GM12872 (cell line): Measurements from ENCODE around the gene DDX19B.
A peak's percentile ranks its signal among the peaks of the same experiment; 100 is the strongest.

Source experiments
- CTCF ChIP-seq: IDR thresholded peaks from 3 replicates; pipeline ENCODE4 v1.5.1; 2011; ENCODE audit warnings: low read depth, mild to moderate bottlenecking, low read length, moderate library complexity; ENCODE audit not compliant: insufficient read depth

The DDX19B gene

GRCh38 chr16:70254180-70254964 is 44.6 kb upstream of the DDX19B start:
- TF ChIP-seq CTCF, result no peak

DNA sequence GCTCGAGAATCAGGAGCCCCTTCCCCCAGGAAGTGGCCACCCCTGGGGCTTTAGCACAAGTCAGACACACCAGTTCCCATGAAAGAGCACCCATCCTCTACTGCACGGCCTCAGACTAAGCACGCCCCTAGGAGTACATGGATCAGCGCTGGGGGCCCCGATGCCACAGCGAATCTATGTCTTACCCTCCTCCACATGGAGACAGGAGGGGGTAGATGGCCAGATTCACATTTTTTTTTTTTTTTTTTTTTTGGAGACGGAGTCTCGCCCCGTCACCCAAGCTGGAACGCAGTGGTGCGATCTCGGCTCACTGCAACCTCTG is 44.1 kb upstream of the DDX19B start:
- no peak for TF ChIP-seq CTCF

GRCh38 chr16:70255574-70255973 is 43.4 kb upstream of the DDX19B start:
- TF ChIP-seq CTCF, result no peak

GRCh38 chr16:70257391-70257790 is 41.6 kb upstream of the DDX19B start:
- no peak for TF ChIP-seq CTCF

GRCh38 chr16:70258065-70258464 is 40.9 kb upstream of the DDX19B start:
- no peak for TF ChIP-seq CTCF

GRCh38 chr16:70258946-70259345 is 40.0 kb upstream of the DDX19B start:
- TF ChIP-seq CTCF, result no peak

DNA sequence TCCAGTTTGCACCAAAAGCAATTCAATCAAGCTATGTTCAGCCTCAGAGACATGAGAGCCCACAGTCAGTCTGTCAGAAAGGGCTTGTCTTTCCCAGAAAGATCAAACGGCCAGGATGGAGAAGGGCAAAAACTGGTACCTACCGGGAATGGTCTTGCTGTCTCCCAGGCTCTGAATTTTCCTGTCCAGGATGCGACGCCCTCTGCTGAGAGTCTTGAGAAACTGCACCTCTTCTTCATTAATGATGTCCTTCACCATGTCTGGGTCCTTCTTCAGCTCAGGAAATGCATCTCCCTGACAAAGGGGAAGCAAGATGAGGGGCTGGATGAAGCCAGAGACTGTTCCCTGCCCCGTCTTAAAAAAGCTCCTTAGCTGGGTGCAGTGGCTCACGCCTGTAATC is 31.5 kb upstream of the DDX19B start:
- TF ChIP-seq CTCF, result peak; percentile 78
